Ovary (tissue), 9 donors: ENCODE results near the gene DOHH. TPM values are rescaled to one million over a fixed set of nuclear protein-coding genes. Genes with fewer than 3 reads are reported as not detected.
A peak's percentile ranks its signal among the peaks of the same experiment; 100 is the strongest.

ENCODE experiments used
- DNase-seq, 5 donors: peaks; one replicate each; pipeline ENCODE4 v3.0.0-alpha.2; 2019 to 2020
- H3K27ac ChIP-seq, 2 donors: fragments of 200-600 bp; one replicate each; pipeline versions ENCODE4 v1.5.1 to v1.8.0; 2019 to 2022
- H3K27me3 ChIP-seq: fragments of 200-600 bp; one replicate; pipeline ENCODE4 v1.8.0; 2022
- H3K36me3 ChIP-seq: fragments of 200-600 bp; sonication (generic); one replicate; pipeline ENCODE4 v1.5.1; 2019
- H3K4me1 ChIP-seq: one replicate; pipeline ENCODE4 v1.8.1; 2013; ENCODE audit warnings: mild to moderate bottlenecking, moderate library complexity; ENCODE audit not compliant: insufficient read depth
- H3K4me3 ChIP-seq: fragments of 200-600 bp; sonication (generic); one replicate; pipeline ENCODE4 v1.5.1; 2017
- H3K9me3 ChIP-seq, 2 donors: fragments of 200-600 bp in 1 of 2; sonication (generic) in 1 of 2; one replicate each; pipeline versions ENCODE4 v1.5.1 to v1.8.1; 2013 to 2019; ENCODE audit warnings: mild to moderate bottlenecking in 1 of 2, moderate library complexity in 1 of 2
- CTCF ChIP-seq, 3 donors: fragments of 450-650 bp in 2 of 3; fragments of 200-600 bp in 1 of 3; IDR thresholded peaks; one replicate each; pipeline versions ENCODE4 v1.5.1 to v1.8.0; 2016 to 2022; ENCODE audit warnings: antibody characterized with exemption in 3 of 3, mild to moderate bottlenecking in 1 of 3
- EP300 ChIP-seq: sonication (generic); formaldehyde crosslinking; IDR thresholded peaks from one replicate; pipeline ENCODE4 v1.6.1; 2017; ENCODE audit warnings: antibody characterized with exemption
- POLR2A ChIP-seq: fragments of 450-650 bp; IDR thresholded peaks from one replicate; pipeline ENCODE4 v1.6.1; 2017; ENCODE audit warnings: antibody characterized with exemption, mild to moderate bottlenecking, moderate library complexity
- WGBS, 3 donors: extraction: QIAGEN DNeasy Blood & Tissue Kit in 1 of 3; methylation state at CpG; one replicate each; pipeline versions ENCODE4 v1.1.5 to v1.1.7; 2013 to 2017; 5-methylcytosine and 5-hydroxymethylcytosine counted together
- intact Hi-C, 4 donors: fragments of 100-400 bp; cut with DNase I; formaldehyde crosslinking; loops; one replicate each; pipeline versions ENCODE4 v1.11.0 to v1.15.1; 2022 to 2023
- polyA plus RNA-seq, 2 donors: library from polyadenylated mRNA; stranded (reverse); fragments of 200-250 nt in 1 of 2; fragments of 350-450 nt in 1 of 2; fragmentation: Illumina TruSeq in 1 of 2; extraction: RNeasy Lipid Tissue Mini Kit (QIAGEN cat#74804) in 1 of 2; gene quantifications; one replicate each; pipeline ENCODE4 v1.2.3, GENCODE V29; 2013 to 2014
- total RNA-seq, 7 donors: library from RNA; depleted of rRNA in 2 of 7; stranded (reverse); fragments of >200 nt in 2 of 7; fragmentation: NEBNext Ultra II Directional in 3 of 7; extraction: Animal tissue kit (Norgen Biotek cat#: 25700) in 3 of 7; gene quantifications; one replicate each; pipeline versions ENCODE4 v1.1.0 to v1.2.4, GENCODE V29; 2016 to 2023
- donor health status: DM: no; HTN: no; CAD: no; lungs with moderate emphysema.
- donor health status: DM: no; HTN: no; CAD: no.
- donor health status: Bipolar disorder and iron deficiency.
- donor health status: DM: yes; HTN: yes; CAD: no.
- donor health status: DM: no; HTN: no; CAD: no.
- donor health status: DM: yes; HTN: yes; CAD: no.

DOHH gene
- total and polyA plus RNA-seq, 9 donors: 7.1 to 14.5 (median 8.5) TPM; not detected in 1

- Histone ChIP-seq H3K4me1 (peaks cover 9% of the 10 kb centered on the region), H3K9me3 (no peaks in the 10 kb centered on the region), H3K27me3 (no peaks in the 10 kb centered on the region), H3K36me3 (no peaks in the 10 kb centered on the region), H3K27ac (no peak overlapping the region), H3K4me3 (no peak overlapping the region)
- DNase-seq: peak in 1 of 5 donors; percentile 26
- intact Hi-C loops: no loop called here
- no peak for TF ChIP-seq EP300
- TF ChIP-seq CTCF (IDR thresholded peaks at IDR 0.05): no peak
- TF ChIP-seq POLR2A: no peak
- 92 to 100% (median 95%) methylated on average over 7 to 9 of the region's 9 CpGs for WGBS, 3 donors
These were observed 34.7 kb upstream of the DOHH start for GRCh38 chr19:3535235-3535535.

- no peak for TF ChIP-seq POLR2A
- TF ChIP-seq CTCF (IDR thresholded peaks at IDR 0.05): no peak
- no peak for TF ChIP-seq EP300
- intact Hi-C loops: no loop called here
- Histone ChIP-seq H3K27ac (no peak overlapping the region), H3K27me3 (no peaks in the 10 kb centered on the region), H3K9me3 (no peaks in the 10 kb centered on the region), H3K36me3 (no peaks in the 10 kb centered on the region), H3K4me3 (no peak overlapping the region), H3K4me1 (peaks cover 9% of the 10 kb centered on the region)
- WGBS, 3 donors: 89 to 91% (median 90%) methylated on average over 35 to 38 of the region's 38 CpGs
- peak in 2 of 5 donors; percentile 24 to 33 for DNase-seq
These were observed 34.1 kb upstream of the DOHH start for GRCh38 chr19:3534375-3535234.

GRCh38 chr19:3533563-3534216 lies 33.2 kb upstream of the DOHH start:
- 45 to 51% (median 46%) methylated on average over 12 of the region's 12 CpGs for WGBS, 3 donors
- Histone ChIP-seq H3K27me3 (no peaks in the 10 kb centered on the region), H3K9me3 (no peaks in the 10 kb centered on the region), H3K36me3 (no peaks in the 10 kb centered on the region), H3K27ac (no peak overlapping the region), H3K4me1 (peaks cover 9% of the 10 kb centered on the region), H3K4me3 (no peak overlapping the region)
- DNase-seq: peak; percentile 62 to 87 (median 72)
- TF ChIP-seq EP300: no peak
- TF ChIP-seq POLR2A: no peak
- no peak for TF ChIP-seq CTCF (IDR thresholded peaks at IDR 0.05)
- intact Hi-C loops: no loop called here

GRCh38 chr19:3533033-3533432 lies 32.6 kb upstream of the DOHH start:
- DNase-seq: peak in 1 of 5 donors; percentile 31
- 80 to 85% (median 82%) methylated on average over 11 to 17 of the region's 17 CpGs for whole genome bisulfite sequencing, 3 donors
- Histone ChIP-seq H3K4me3 (no peak overlapping the region), H3K27ac (no peak overlapping the region), H3K27me3 (no peaks in the 10 kb centered on the region), H3K4me1 (peaks cover 9% of the 10 kb centered on the region), H3K36me3 (no peaks in the 10 kb centered on the region), H3K9me3 (no peaks in the 10 kb centered on the region)
- intact Hi-C loops: no loop called here
- no peak for TF ChIP-seq POLR2A
- no peak for TF ChIP-seq CTCF (IDR thresholded peaks at IDR 0.05)
- no peak for TF ChIP-seq EP300
